ENCODE measurements around the gene KHDC4.

- TF ChIP-seq CEBPB (IDR thresholded peaks at IDR 0.05; ENCODE audit: low read depth, low read length) (no peak), MXI1 (IDR thresholded peaks at IDR 0.05; ENCODE audit: borderline replicate concordance, low read depth, low read length) (no peak)
- TF ChIP-seq, protein P1, sequence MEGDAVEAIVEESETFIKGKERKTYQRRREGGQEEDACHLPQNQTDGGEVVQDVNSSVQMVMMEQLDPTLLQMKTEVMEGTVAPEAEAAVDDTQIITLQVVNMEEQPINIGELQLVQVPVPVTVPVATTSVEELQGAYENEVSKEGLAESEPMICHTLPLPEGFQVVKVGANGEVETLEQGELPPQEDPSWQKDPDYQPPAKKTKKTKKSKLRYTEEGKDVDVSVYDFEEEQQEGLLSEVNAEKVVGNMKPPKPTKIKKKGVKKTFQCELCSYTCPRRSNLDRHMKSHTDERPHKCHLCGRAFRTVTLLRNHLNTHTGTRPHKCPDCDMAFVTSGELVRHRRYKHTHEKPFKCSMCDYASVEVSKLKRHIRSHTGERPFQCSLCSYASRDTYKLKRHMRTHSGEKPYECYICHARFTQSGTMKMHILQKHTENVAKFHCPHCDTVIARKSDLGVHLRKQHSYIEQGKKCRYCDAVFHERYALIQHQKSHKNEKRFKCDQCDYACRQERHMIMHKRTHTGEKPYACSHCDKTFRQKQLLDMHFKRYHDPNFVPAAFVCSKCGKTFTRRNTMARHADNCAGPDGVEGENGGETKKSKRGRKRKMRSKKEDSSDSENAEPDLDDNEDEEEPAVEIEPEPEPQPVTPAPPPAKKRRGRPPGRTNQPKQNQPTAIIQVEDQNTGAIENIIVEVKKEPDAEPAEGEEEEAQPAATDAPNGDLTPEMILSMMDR (conservative IDR thresholded peaks at IDR 0.05; ENCODE audit: low read depth, low read length), result no peak
- TF ChIP-seq, protein P2, sequence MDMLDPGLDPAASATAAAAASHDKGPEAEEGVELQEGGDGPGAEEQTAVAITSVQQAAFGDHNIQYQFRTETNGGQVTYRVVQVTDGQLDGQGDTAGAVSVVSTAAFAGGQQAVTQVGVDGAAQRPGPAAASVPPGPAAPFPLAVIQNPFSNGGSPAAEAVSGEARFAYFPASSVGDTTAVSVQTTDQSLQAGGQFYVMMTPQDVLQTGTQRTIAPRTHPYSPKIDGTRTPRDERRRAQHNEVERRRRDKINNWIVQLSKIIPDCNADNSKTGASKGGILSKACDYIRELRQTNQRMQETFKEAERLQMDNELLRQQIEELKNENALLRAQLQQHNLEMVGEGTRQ (IDR thresholded peaks at IDR 0.05; ENCODE audit: low read depth, low read length), result no peak
Measured at GRCh38 chr1:155960081-155960745, 26.0 kb upstream of the KHDC4 start.

Data from IMR-90 (cell line).